DMS153 treated with DMSO at 0.1 percent for 48 hours (cell line): ENCODE results near the gene ASB6.

Experiments used
- DNase-seq: peaks from one replicate; lab custom pipeline; 2025; ENCODE audit not compliant: unreplicated experiment; lab: John Stamatoyannopoulos, UW

ASB6 gene

DNA sequence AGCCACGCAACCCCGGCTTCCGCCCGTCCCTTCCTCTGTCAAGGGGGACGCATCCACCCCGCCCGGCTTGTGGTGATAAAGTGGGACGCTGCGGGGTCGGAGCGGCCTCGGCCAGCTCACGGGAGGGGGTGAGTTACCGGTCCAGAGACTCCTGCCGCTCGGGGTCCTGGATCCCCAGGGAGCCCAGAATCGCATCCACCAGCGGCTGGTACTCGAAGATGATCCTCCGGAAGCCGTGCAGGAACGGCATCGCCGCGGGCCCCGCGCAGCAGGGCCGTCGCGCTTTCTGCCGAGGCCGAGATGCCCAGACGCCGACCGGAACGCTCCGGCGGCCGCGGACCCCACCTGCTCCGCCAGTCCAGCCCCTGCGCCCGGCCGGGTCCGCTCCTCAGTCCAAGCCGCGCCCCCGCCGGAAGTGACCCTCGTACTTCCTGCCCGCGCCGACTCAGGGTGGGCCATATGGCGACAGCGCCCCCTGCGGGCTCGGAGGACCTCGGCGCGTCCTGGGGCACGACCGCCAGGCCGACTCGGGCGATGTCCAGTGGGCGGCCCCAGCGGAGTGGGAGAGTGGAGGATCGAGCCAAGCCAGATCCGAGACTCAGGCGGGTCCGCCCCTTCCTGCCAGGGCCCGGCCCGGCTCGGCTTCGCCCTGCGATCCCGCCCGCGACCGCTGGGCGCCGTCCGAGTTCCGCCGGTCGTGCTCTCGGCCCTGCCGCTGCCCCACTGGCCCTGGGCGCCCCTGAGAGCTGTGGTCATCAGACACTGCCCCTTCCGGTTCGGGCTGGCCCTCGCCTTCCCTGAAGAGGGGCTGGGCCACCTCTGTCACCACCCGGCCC, at the start of gene ASB6:
ASB6 (minus strand) TSS at position 402 of the 836 bp plus-strand sequence; CDS start at position 250, 152 bp downstream.
- DNase-seq = peak; percentile 69

DNA sequence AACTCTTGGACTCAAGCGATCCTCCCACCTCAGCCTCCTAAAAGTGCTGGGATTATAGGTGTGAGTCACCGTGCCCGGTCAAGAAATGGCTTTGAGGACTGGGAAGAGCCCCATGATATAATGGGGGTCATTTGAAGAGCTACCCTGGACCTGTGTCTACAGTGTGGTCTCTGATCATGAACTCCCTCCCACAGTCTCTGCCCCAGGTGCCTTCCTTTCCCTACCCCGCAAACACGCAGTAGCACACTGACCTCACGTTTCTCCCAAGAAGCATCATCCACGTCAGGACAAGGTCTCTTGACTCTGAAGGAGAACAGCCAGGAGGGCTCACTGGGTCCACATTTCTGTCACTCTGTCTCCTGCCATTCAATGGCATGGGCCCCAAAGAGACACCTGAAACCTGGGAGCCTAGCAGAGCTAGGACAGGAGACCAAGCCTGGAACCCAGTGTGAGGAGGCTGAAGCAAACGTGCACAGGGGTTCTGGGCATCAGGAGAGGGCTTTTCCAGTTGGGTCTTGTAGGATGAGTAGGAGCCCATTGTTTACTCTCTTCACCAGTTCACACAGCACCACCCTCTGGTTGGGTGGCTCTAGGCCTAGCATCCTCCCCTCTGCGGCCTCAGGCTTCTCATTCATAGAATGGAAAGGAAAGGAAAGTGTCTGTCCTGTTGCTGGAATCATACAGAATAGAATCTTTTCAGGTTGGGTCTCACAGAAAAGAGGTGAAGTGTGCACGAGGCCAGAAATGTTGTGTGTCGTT, 46.5 kb upstream of the ASB6 start:
- DNase-seq = no peak

DNA sequence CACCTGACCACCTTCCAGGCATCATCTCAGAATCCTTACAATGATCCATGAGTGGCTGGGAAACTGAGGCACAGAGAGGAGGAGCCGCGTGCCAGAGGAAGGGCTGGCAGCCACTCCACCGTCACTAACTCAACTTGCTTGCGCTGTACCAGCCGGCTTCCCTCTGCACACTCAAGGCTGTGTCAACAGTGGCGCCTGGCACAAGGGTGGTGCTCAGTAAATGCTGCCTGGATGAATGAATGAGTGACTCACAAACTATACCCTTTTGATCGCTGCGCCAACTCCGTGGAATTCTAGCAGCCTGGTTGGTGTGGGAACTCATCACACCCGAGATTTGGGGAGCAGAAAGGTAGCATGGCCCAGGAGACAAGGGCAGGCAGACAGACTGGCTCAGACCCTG, 45.4 kb upstream of the ASB6 start:
- DNase-seq = no peak

DNA sequence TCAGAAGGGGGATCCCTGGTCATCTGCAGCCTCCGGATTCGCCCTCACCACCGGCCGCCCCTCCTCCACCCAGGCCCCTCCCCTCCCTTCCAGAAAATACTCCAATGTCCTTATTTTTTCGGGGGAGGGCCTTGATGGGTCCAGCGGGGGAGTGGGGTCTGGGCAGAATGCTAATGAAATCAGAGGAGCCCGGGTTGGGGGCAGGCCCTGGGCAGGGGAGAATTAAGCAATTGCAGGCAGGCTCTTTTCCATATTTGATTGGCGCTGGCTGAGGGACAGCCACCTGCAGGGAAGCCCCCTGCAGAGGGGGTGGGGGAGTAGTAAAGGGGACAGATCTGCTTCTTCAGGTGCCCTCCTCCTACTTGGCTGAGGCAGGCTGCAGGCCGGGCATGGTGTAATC, 44.8 kb upstream of the ASB6 start:
- no peak for DNase-seq

GRCh38 chr9:129685933-129686259, 43.9 kb upstream of the ASB6 start:
- DNase-seq = no peak

- DNase-seq = no peak
Measured at GRCh38 chr9:129685220-129685932, 43.4 kb upstream of the ASB6 start.

GRCh38 chr9:129682381-129682780, 40.4 kb upstream of the ASB6 start:
- no peak for DNase-seq

DNA sequence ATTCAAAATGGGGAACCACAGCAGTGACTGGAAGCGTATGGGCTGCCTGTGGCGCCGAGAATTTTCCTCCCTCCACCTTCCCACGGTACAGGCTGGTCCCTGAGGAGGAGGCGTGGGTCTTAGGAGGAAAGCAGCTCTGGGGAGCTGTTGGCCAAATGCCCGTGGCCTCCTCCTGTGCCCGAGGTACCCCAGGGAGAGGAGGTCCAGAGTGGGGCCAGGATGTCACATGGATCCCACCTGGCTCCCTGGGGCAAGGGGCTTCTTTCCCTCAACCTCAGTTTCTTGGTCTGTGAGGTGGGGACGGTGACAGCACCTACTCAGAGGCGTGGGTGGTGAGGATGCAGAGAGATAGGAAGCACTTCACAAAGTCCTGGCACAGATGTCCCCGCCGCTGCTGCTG, 40.0 kb upstream of the ASB6 start:
- no peak for DNase-seq

DNA sequence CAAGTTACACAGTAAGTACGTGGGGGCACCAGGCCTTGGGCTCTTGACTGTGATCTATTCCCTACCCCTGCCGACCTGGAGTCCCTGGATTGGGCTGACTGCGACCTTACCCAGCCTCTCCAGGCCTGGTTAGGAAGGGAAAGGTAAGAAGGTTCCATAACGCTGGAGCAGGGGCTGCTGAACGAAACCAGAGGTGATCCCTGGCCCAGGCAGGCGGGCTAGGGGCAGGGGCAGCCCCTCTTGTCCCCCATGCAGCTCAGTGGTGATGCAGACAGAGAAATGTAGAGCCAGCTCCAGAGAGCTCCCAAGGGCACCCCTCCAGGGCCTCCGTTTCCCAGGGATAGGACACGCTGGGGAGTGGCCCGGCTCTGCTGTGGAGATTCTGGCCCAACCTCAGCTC, 37.6 kb upstream of the ASB6 start:
- no peak for DNase-seq

GRCh38 chr9:129678844-129679243, 36.9 kb upstream of the ASB6 start:
- no peak for DNase-seq

DNA sequence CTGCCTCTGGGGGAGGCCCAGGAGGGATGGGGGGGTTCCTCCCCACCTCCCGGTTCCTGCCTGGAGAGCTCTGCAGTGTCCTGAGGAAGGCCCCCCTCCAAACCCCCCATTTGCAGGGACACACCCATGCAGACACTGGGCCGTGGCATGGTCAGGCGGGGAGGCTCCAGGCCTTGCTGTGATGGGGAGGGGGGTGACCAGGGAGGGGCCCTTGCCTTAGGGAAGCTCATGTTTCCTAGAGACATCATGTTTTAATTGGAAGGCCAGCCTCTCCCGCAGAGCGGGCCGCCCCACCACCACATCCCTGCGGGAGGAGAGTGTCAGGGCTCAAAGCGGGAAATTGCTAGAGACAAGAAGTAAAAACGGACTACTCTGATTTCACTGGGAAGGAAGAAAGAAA, 35.5 kb upstream of the ASB6 start:
- DNase-seq = no peak

- no peak for DNase-seq
Measured at GRCh38 chr9:129676975-129677374, 35.0 kb upstream of the ASB6 start.

DNA sequence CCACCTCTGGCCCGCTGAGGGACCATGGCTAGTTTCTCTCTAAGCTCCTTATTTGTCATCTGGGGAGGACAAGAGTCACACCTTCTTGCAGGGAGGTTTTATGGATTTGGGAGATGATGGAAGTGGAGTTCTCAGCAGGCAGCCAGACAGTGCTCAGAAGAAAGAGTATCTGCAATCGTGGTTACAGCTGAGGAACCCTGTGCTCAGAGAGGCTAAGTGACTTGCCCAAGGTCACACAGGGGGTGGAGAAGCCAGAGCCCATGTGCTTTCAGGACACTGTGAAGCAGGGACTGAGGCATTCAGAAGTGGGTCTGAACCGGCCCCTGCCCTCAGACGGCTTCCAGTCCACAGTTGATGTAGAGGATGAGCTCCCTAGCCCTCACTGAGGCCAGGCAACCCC, 34.3 kb upstream of the ASB6 start:
- DNase-seq = no peak

DNA sequence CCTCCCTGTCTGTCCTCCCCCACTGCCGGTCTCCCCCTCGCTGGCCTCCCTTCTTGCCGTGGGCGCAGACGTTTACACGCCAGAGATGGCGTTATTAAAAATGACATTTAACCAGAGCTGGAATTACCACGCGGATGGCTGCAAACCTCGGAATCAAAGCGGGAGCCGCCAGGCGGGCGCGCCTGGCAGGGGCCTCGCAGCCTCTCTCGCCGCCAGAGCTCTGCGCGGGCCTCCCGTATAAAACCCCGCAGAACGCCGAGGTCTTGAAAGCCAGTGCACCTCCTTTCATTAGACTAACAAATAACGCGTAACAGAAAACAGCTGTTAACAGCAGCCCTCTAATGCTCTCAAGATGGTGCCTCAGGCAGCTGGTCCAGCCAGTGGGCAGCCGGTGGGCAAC, 33.7 kb upstream of the ASB6 start:
- DNase-seq = no peak

DNA sequence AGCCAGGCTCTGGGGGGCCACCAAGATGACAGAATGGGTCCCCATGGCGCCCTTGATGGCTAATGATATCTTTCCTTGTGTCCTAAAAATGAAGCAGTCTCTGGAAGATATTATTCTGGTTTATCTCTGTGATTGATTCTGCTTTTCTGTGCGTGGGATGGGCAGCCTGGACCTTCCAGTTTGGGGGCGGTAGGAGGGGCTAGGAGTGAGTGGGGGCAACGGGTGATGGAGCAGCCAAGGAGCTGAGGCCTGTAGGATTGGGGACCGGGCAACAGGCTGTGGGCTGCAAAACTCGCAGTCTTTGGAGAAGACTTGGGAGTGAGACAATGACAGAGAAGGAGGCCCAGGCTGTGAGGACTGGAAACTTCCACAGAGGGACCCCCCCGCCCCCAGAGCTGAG, 32.3 kb upstream of the ASB6 start:
- DNase-seq = no peak

DNA sequence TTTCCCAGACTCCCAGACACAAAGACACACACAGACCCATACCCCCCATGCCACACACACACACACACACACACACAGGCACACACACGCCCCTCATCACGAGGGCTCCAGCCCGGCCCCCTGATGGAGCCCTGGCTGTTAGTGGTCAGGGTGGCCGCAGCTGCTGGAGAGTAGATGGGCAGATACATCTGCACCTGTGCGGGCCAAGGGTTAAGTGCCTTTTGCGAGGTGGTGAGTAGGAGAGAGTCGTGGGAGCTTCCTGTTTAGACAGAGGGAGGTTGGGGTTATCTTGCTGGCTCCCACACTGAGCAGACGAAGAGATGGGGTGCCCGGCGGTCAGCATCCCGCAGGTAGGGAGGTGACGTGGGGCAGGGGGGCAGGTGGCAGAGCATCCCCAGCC, 31.7 kb upstream of the ASB6 start:
- DNase-seq = no peak

GRCh38 chr9:129672702-129673101, 30.8 kb upstream of the ASB6 start:
- DNase-seq = no peak

DNA sequence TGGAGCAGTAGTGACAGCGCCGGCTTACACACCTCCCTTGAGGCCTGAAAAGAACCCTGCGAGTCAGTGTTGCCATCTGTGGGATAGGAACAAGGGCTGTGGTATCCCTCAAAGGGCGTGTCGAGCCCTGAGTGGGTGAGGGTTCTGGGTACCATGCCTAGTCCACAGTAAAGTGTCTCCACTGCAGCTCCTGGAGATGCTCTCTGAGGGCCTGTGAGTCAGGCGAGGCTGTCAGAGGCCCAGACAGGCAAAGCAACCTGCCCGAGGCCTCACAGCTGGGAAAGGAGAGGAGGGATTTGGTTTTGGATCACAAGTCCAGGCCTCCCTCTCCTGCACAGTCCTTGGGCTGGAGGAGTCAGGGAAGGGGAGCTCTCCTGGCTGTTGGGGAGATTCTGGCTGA, 29.6 kb upstream of the ASB6 start:
- DNase-seq = no peak

- no peak for DNase-seq
Measured at GRCh38 chr9:129671065-129671464, 29.1 kb upstream of the ASB6 start.

- DNase-seq = no peak
Measured at GRCh38 chr9:129669946-129670345, 28.0 kb upstream of the ASB6 start.

DNA sequence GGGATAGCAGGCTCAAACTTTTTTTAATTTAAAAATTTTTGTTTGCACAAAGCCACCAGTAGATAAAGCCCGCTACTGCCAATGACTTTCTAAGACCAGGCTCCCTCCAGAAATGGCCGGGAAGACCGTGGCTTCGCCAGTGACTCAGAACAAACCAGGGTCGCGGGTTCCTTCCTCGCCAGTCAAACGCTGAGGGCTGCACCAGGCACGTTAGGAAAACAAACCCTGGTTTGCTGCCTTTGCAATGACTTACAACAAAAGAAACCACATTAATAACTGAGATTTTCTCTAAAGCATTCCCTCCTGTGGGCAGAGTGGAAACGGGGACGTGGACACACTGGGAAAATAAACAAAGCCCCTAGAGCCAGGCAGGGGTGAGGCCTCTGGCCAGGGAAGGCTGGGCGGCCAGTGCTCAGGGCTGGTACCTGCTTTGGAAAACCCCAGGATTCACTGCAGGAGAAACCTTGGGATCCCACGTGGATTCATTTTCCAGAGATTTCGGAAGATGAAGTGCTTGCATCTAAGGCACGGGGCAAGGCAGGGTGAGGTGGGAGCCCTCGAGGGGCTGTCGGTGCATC, 27.3 kb upstream of the ASB6 start:
- DNase-seq = no peak

- no peak for DNase-seq
Measured at GRCh38 chr9:129667850-129668249, 25.9 kb upstream of the ASB6 start.
